T-helper 2 cell treated with Interferon-gamma antibody and Interleukin-4, amounts not matched to agents 5 μg/mL and 100 μg/mL, for 36 hours (primary cell): ENCODE results near the gene KCNA3.

Experiments used
- DNase-seq: peaks from one replicate; pipeline ENCODE4 v3.0.0; 2021; ENCODE audit warnings: low spot score
- H3K27ac Mint-ChIP-seq: one replicate; pipeline ENCODE4 v1.8.0; 2021; ENCODE audit warnings: mild to moderate bottlenecking, mixed read lengths
- H3K27me3 Mint-ChIP-seq: one replicate; pipeline ENCODE4 v1.8.0; 2021; ENCODE audit warnings: low read depth, mixed read lengths
- H3K36me3 Mint-ChIP-seq: one replicate; pipeline ENCODE4 v1.8.0; 2021; ENCODE audit warnings: low read depth, mixed read lengths
- H3K4me1 Mint-ChIP-seq: one replicate; pipeline ENCODE4 v1.8.0; 2021; ENCODE audit warnings: low read depth, mixed read lengths
- H3K4me3 Mint-ChIP-seq: one replicate; pipeline ENCODE4 v1.8.0; 2022; ENCODE audit warnings: mild to moderate bottlenecking, moderate library complexity, mixed read lengths
- H3K9me3 Mint-ChIP-seq: one replicate; pipeline ENCODE4 v1.8.0; 2021; ENCODE audit warnings: mixed read lengths

Gene KCNA3

GRCh38 chr1:110696818-110697217, 22.1 kb upstream of the KCNA3 start:
- peaks cover 8% of the 10 kb centered on the region for H3K4me1 Mint-ChIP-seq
- no peak overlapping the region for H3K4me3 Mint-ChIP-seq
- no peaks in the 10 kb centered on the region for H3K9me3 Mint-ChIP-seq
- no peaks in the 10 kb centered on the region for H3K36me3 Mint-ChIP-seq
- H3K27me3 Mint-ChIP-seq = no peaks in the 10 kb centered on the region
- DNase-seq = no peak
- H3K27ac Mint-ChIP-seq = no peak overlapping the region

GRCh38 chr1:110690709-110691365, 16.1 kb upstream of the KCNA3 start:
- Mint-ChIP-seq H3K36me3 (no peaks in the 10 kb centered on the region), H3K9me3 (no peaks in the 10 kb centered on the region), H3K4me3 (no peak overlapping the region), H3K27me3 (peaks cover 17% of the 10 kb centered on the region), H3K4me1 (peaks cover 13% of the 10 kb centered on the region), H3K27ac (no peak overlapping the region)
- no peak for DNase-seq

GRCh38 chr1:110689868-110690267, 15.1 kb upstream of the KCNA3 start:
- peaks cover 17% of the 10 kb centered on the region for H3K27me3 Mint-ChIP-seq
- no peaks in the 10 kb centered on the region for H3K9me3 Mint-ChIP-seq
- H3K4me3 Mint-ChIP-seq = no peak overlapping the region
- H3K4me1 Mint-ChIP-seq = peaks cover 14% of the 10 kb centered on the region
- no peak for DNase-seq
- no peak overlapping the region for H3K27ac Mint-ChIP-seq
- H3K36me3 Mint-ChIP-seq = no peaks in the 10 kb centered on the region

GRCh38 chr1:110688514-110688913, 13.8 kb upstream of the KCNA3 start:
- no peak overlapping the region for H3K4me3 Mint-ChIP-seq
- DNase-seq = no peak
- H3K27me3 Mint-ChIP-seq = peaks cover 17% of the 10 kb centered on the region
- H3K27ac Mint-ChIP-seq = no peak overlapping the region
- H3K4me1 Mint-ChIP-seq = peaks cover 19% of the 10 kb centered on the region
- no peaks in the 10 kb centered on the region for H3K36me3 Mint-ChIP-seq
- no peaks in the 10 kb centered on the region for H3K9me3 Mint-ChIP-seq

- peaks cover 15% of the 10 kb centered on the region for H3K4me1 Mint-ChIP-seq
These were observed 12.5 kb upstream of the KCNA3 start for GRCh38 chr1:110687250-110687649.

GRCh38 chr1:110686188-110686587, 11.4 kb upstream of the KCNA3 start:
- no peak overlapping the region for H3K4me3 Mint-ChIP-seq
- peaks cover 15% of the 10 kb centered on the region for H3K4me1 Mint-ChIP-seq
- no peak for DNase-seq
- H3K9me3 Mint-ChIP-seq = no peaks in the 10 kb centered on the region
- H3K36me3 Mint-ChIP-seq = no peaks in the 10 kb centered on the region
- peaks cover 17% of the 10 kb centered on the region for H3K27me3 Mint-ChIP-seq
- no peak overlapping the region for H3K27ac Mint-ChIP-seq

More at GRCh38 chr1:110687250-110687649, 12.5 kb upstream of the KCNA3 start:
- H3K27ac Mint-ChIP-seq = no peak overlapping the region
- H3K4me3 Mint-ChIP-seq = no peak overlapping the region
- no peaks in the 10 kb centered on the region for H3K9me3 Mint-ChIP-seq
- H3K27me3 Mint-ChIP-seq = peaks cover 17% of the 10 kb centered on the region
- no peaks in the 10 kb centered on the region for H3K36me3 Mint-ChIP-seq
- DNase-seq = no peak

GRCh38 chr1:110684491-110684890, 9.8 kb upstream of the KCNA3 start:
- Mint-ChIP-seq H3K4me1 (peaks cover 16% of the 10 kb centered on the region), H3K27ac (no peak overlapping the region), H3K4me3 (no peak overlapping the region), H3K36me3 (peaks cover 9% of the 10 kb centered on the region), H3K9me3 (no peaks in the 10 kb centered on the region), H3K27me3 (peaks cover 12% of the 10 kb centered on the region)
- no peak for DNase-seq

- H3K27me3 Mint-ChIP-seq = peaks cover 11% of the 10 kb centered on the region
- H3K4me1 Mint-ChIP-seq = peaks cover 22% of the 10 kb centered on the region
- no peak overlapping the region for H3K4me3 Mint-ChIP-seq
- H3K27ac Mint-ChIP-seq = no peak overlapping the region
- no peak for DNase-seq
- H3K36me3 Mint-ChIP-seq = peaks cover 17% of the 10 kb centered on the region
- H3K9me3 Mint-ChIP-seq = peaks cover 4% of the 10 kb centered on the region
These were observed 8.2 kb upstream of the KCNA3 start for GRCh38 chr1:110682898-110683297.

- H3K27me3 Mint-ChIP-seq = no peaks in the 10 kb centered on the region
- DNase-seq = no peak
- H3K36me3 Mint-ChIP-seq = peaks cover 17% of the 10 kb centered on the region
- H3K9me3 Mint-ChIP-seq = peaks cover 4% of the 10 kb centered on the region
- no peak overlapping the region for H3K27ac Mint-ChIP-seq
- peaks cover 36% of the 10 kb centered on the region for H3K4me1 Mint-ChIP-seq
- H3K4me3 Mint-ChIP-seq = no peak overlapping the region
These were observed 5.4 kb upstream of the KCNA3 start for GRCh38 chr1:110680036-110680735.

GRCh38 chr1:110677526-110677925, 2.8 kb upstream of the KCNA3 start:
- Mint-ChIP-seq H3K27me3 (no peaks in the 10 kb centered on the region), H3K36me3 (peaks cover 34% of the 10 kb centered on the region), H3K4me3 (no peak overlapping the region), H3K4me1 (peaks cover 31% of the 10 kb centered on the region), H3K27ac (no peak overlapping the region), H3K9me3 (peaks cover 4% of the 10 kb centered on the region)
- no peak for DNase-seq

- Mint-ChIP-seq H3K4me1 (peaks cover 34% of the 10 kb centered on the region), H3K27me3 (no peaks in the 10 kb centered on the region), H3K9me3 (peaks cover 4% of the 10 kb centered on the region), H3K36me3 (peaks cover 40% of the 10 kb centered on the region), H3K27ac (no peak overlapping the region), H3K4me3 (no peak overlapping the region)
- no peak for DNase-seq
These were observed 2.2 kb upstream of the KCNA3 start for GRCh38 chr1:110676970-110677369.

GRCh38 chr1:110675060-110675791, 486 bp upstream of the KCNA3 start:
- DNase-seq = no peak
- H3K27me3 Mint-ChIP-seq = no peaks in the 10 kb centered on the region
- H3K9me3 Mint-ChIP-seq = peaks cover 4% of the 10 kb centered on the region
- peaks cover 44% of the 10 kb centered on the region for H3K4me1 Mint-ChIP-seq
- H3K36me3 Mint-ChIP-seq = peaks cover 49% of the 10 kb centered on the region
- peak overlapping the region; percentile 73 for H3K4me3 Mint-ChIP-seq
- peak overlapping the region; percentile 53 for H3K27ac Mint-ChIP-seq

GRCh38 chr1:110673805-110674336, 869 bp downstream of the KCNA3 start:
- H3K4me1 Mint-ChIP-seq = peaks cover 46% of the 10 kb centered on the region
- peaks cover 49% of the 10 kb centered on the region for H3K36me3 Mint-ChIP-seq
- H3K27ac Mint-ChIP-seq = peak overlapping the region; percentile 96
- DNase-seq = peak; percentile 17
- H3K27me3 Mint-ChIP-seq = no peaks in the 10 kb centered on the region
- H3K4me3 Mint-ChIP-seq = peak overlapping the region; percentile 92
- no peaks in the 10 kb centered on the region for H3K9me3 Mint-ChIP-seq

- H3K4me1 Mint-ChIP-seq = peaks cover 47% of the 10 kb centered on the region
- no peaks in the 10 kb centered on the region for H3K9me3 Mint-ChIP-seq
- H3K4me3 Mint-ChIP-seq = peak overlapping the region; percentile 92
- no peaks in the 10 kb centered on the region for H3K27me3 Mint-ChIP-seq
- peak; percentile 20 for DNase-seq
- peak overlapping the region; percentile 96 for H3K27ac Mint-ChIP-seq
- H3K36me3 Mint-ChIP-seq = peaks cover 49% of the 10 kb centered on the region
These were observed 1.5 kb downstream of the KCNA3 start for GRCh38 chr1:110673197-110673701.
